ENCODE measurements around the gene ADAM23.

- TF ChIP-seq, protein P1, sequence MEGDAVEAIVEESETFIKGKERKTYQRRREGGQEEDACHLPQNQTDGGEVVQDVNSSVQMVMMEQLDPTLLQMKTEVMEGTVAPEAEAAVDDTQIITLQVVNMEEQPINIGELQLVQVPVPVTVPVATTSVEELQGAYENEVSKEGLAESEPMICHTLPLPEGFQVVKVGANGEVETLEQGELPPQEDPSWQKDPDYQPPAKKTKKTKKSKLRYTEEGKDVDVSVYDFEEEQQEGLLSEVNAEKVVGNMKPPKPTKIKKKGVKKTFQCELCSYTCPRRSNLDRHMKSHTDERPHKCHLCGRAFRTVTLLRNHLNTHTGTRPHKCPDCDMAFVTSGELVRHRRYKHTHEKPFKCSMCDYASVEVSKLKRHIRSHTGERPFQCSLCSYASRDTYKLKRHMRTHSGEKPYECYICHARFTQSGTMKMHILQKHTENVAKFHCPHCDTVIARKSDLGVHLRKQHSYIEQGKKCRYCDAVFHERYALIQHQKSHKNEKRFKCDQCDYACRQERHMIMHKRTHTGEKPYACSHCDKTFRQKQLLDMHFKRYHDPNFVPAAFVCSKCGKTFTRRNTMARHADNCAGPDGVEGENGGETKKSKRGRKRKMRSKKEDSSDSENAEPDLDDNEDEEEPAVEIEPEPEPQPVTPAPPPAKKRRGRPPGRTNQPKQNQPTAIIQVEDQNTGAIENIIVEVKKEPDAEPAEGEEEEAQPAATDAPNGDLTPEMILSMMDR (optimal IDR thresholded peaks at IDR 0.05 in 1 of 3, IDR thresholded peaks at IDR 0.05 in 1 of 3, conservative IDR thresholded peaks at IDR 0.05 in 1 of 3; ENCODE audit: extremely low read depth in 1 of 3, insufficient read depth in 2 of 3, low read length in 3 of 3) = no peak
- TF ChIP-seq EZH2 (IDR thresholded peaks at IDR 0.05; ENCODE audit: low read length) = no peak
Observed at GRCh38 chr2:206557321-206557720, 114.0 kb downstream of the ADAM23 start.

Measured in keratinocyte (primary cell).